ENCODE data around the gene PPM1D. TPM values are rescaled to one million over a fixed set of nuclear protein-coding genes. Genes with fewer than 3 reads are reported as not detected.
A peak's percentile ranks its signal among the peaks of the same experiment; 100 is the strongest.
"Not testable (repeated sequence)": the region's sequence is repeated elsewhere in the genome, so short reads cannot be mapped to it uniquely, and the experiment has no call there.

The PPM1D gene
- total and polyA plus RNA-seq, 4 donors: 4.4 to 27.8 (median 12.4) TPM

DNA sequence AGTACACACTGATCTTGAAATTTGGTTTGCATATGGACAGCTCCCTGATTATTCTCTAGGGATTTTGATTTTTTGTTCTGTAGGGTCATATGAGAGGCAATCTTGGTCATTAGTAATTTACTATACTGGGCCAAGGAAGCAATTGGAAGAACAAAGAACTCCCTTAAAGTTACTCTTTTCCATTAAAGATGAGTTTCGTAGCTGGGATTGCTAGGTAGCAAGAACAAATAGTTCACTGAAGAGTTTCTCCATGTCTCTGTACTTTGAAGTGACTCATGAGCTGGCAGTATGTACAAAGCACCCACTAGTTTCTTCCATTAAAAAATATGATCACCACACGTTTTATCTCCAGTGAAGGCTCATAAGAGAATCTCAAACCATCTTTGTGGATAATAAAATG lies 71.5 kb downstream of the PPM1D start:
- no peak for ATAC-seq (ENCODE audit: insufficient read depth, low FRiP score)
- Histone ChIP-seq H3K9ac (ENCODE audit: insufficient read depth in 1 of 2, low read length in 2 of 2) (no peak overlapping the region), H3K4me1 (ENCODE audit: control insufficient read depth in 5 of 5, insufficient read depth in 5 of 5, low read length in 5 of 5) (no peaks in the 10 kb centered on the region), H3K9me3 (ENCODE audit: control insufficient read depth in 4 of 4, insufficient read depth in 3 of 4, low read length in 3 of 4) (no peaks in the 10 kb centered on the region), H3K27me3 (ENCODE audit: control insufficient read depth in 3 of 3, insufficient read depth in 3 of 3, low read length in 2 of 3) (no peaks in the 10 kb centered on the region), H3K27ac (ENCODE audit: low read depth in 1 of 2, low read length in 1 of 2) (no peak overlapping the region), H3K36me3 (ENCODE audit: control insufficient read depth in 4 of 4, insufficient read depth in 4 of 4, low read length in 4 of 4) (peaks cover 0 to 4% (median 0%) of the 10 kb centered on the region in 4 donors), H3K4me3 (no peak overlapping the region)
- 50 to 67% methylated on average over 2 of the region's 2 CpGs for WGBS, 2 donors
- DNase-seq: no peak
- TF ChIP-seq, protein P1, sequence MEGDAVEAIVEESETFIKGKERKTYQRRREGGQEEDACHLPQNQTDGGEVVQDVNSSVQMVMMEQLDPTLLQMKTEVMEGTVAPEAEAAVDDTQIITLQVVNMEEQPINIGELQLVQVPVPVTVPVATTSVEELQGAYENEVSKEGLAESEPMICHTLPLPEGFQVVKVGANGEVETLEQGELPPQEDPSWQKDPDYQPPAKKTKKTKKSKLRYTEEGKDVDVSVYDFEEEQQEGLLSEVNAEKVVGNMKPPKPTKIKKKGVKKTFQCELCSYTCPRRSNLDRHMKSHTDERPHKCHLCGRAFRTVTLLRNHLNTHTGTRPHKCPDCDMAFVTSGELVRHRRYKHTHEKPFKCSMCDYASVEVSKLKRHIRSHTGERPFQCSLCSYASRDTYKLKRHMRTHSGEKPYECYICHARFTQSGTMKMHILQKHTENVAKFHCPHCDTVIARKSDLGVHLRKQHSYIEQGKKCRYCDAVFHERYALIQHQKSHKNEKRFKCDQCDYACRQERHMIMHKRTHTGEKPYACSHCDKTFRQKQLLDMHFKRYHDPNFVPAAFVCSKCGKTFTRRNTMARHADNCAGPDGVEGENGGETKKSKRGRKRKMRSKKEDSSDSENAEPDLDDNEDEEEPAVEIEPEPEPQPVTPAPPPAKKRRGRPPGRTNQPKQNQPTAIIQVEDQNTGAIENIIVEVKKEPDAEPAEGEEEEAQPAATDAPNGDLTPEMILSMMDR (IDR thresholded peaks at IDR 0.05; ENCODE audit: control extremely low read depth, extremely low read depth): no peak

DNA sequence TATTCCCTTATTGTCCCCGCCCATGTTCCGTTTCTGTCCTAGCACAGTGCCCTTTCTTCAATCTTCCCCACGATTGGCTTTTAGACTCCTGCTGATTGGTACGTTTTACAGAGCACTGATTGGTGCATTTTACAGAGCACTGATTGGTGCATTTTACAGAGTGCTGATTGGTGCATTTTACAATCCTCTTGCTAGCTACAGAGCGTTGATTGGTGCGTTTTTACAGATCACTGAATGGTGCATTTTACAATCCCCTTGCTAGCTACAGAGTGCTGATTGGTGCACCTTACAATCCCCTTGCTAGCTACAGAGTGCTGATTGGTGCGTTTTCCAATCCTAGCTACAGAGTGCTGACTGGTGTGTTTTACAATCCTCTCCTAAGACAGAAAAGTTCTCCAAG lies 74.6 kb downstream of the PPM1D start:
- H3K27me3 ChIP-seq (ENCODE audit: control insufficient read depth in 3 of 3, insufficient read depth in 3 of 3, low read length in 2 of 3); H3K27ac ChIP-seq (ENCODE audit: low read depth in 1 of 2, low read length in 1 of 2); ATAC-seq (ENCODE audit: insufficient read depth, low FRiP score); H3K9ac ChIP-seq (ENCODE audit: insufficient read depth in 1 of 2, low read length in 2 of 2); DNase-seq; H3K36me3 ChIP-seq (ENCODE audit: control insufficient read depth in 4 of 4, insufficient read depth in 4 of 4, low read length in 4 of 4); H3K4me3 ChIP-seq; H3K9me3 ChIP-seq (ENCODE audit: control insufficient read depth in 4 of 4, insufficient read depth in 3 of 4, low read length in 3 of 4): not testable (repeated sequence)
- H3K4me1 ChIP-seq (ENCODE audit: control insufficient read depth in 5 of 5, insufficient read depth in 5 of 5, low read length in 5 of 5): peaks cover 0 to 11% (median 0%) of the 10 kb centered on the region in 5 donors
- WGBS, 2 donors: 89% methylated on average over 7 of the region's 7 CpGs

- Histone ChIP-seq H3K4me1 (ENCODE audit: control insufficient read depth in 5 of 5, insufficient read depth in 5 of 5, low read length in 5 of 5) (peaks cover 0 to 11% (median 0%) of the 10 kb centered on the region in 5 donors), H3K27me3 (ENCODE audit: control insufficient read depth in 3 of 3, insufficient read depth in 3 of 3, low read length in 2 of 3) (no peaks in the 10 kb centered on the region), H3K36me3 (ENCODE audit: control insufficient read depth in 4 of 4, insufficient read depth in 4 of 4, low read length in 4 of 4) (peaks cover 0 to 5% (median 0%) of the 10 kb centered on the region in 4 donors), H3K9me3 (ENCODE audit: control insufficient read depth in 4 of 4, insufficient read depth in 3 of 4, low read length in 3 of 4) (no peaks in the 10 kb centered on the region), H3K9ac (ENCODE audit: insufficient read depth in 1 of 2, low read length in 2 of 2) (no peak overlapping the region), H3K27ac (ENCODE audit: low read depth in 1 of 2, low read length in 1 of 2) (no peak overlapping the region), H3K4me3 (no peak overlapping the region)
- TF ChIP-seq, protein P1 (IDR thresholded peaks at IDR 0.05; ENCODE audit: control extremely low read depth, extremely low read depth): no peak
- DNase-seq: no peak
- no peak for ATAC-seq (ENCODE audit: insufficient read depth, low FRiP score)
- 94% methylated on average over 6 of the region's 6 CpGs for WGBS, 2 donors
Observed at GRCh38 chr17:60675997-60676396, 76.0 kb downstream of the PPM1D start.

DNA sequence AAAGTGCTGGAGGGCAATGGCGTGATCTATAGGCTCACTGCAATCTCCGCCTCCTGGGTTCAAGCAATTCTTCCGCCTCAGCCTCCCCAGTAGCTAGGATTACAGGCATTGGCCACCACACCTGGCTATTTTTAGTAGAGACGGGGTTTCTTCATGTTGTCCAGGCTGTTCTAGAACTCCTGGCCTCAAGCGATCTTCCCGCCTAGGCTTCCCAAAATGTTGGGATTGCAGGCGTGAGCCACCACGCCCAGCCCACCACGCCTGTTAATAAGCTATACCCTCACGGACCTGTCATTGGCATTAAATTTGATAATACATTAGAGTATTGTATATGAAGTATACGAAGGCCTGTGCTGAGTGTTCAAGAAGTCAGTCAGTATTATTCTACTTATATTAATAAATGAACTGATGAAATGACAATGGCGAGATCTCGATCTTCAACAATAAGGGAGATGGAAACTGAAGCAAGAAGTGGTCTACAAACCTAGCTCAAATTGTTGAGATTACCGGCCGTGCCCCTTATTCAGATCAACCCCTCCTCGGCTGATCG lies 76.8 kb downstream of the PPM1D start:
- Histone ChIP-seq H3K27ac (ENCODE audit: low read depth in 1 of 2, low read length in 1 of 2) (peak overlapping the region in 1 of 2 donors; percentile 22), H3K9ac (ENCODE audit: insufficient read depth in 1 of 2, low read length in 2 of 2) (peak overlapping the region in 1 of 2 donors; percentile 77), H3K4me3 (peak overlapping the region; percentile 50), H3K27me3 (ENCODE audit: control insufficient read depth in 3 of 3, insufficient read depth in 3 of 3, low read length in 2 of 3) (no peaks in the 10 kb centered on the region), H3K9me3 (ENCODE audit: control insufficient read depth in 4 of 4, insufficient read depth in 3 of 4, low read length in 3 of 4) (no peaks in the 10 kb centered on the region), H3K4me1 (ENCODE audit: control insufficient read depth in 5 of 5, insufficient read depth in 5 of 5, low read length in 5 of 5) (peaks cover 0 to 11% (median 0%) of the 10 kb centered on the region in 5 donors), H3K36me3 (ENCODE audit: control insufficient read depth in 4 of 4, insufficient read depth in 4 of 4, low read length in 4 of 4) (peaks cover 0 to 5% (median 0%) of the 10 kb centered on the region in 4 donors)
- ATAC-seq (ENCODE audit: insufficient read depth, low FRiP score): no peak
- no peak for DNase-seq
- TF ChIP-seq, protein P1 (IDR thresholded peaks at IDR 0.05; ENCODE audit: control extremely low read depth, extremely low read depth): no peak
- WGBS, 2 donors: 29 to 32% methylated on average over 17 of the region's 17 CpGs
